ENCODE results near the gene INPP4B. TPM values are rescaled to one million over a fixed set of nuclear protein-coding genes. Genes with fewer than 3 reads are reported as not detected.

INPP4B gene
- total RNA-seq, 1 experiment from 2014 or later, result 0.07 TPM

DNA sequence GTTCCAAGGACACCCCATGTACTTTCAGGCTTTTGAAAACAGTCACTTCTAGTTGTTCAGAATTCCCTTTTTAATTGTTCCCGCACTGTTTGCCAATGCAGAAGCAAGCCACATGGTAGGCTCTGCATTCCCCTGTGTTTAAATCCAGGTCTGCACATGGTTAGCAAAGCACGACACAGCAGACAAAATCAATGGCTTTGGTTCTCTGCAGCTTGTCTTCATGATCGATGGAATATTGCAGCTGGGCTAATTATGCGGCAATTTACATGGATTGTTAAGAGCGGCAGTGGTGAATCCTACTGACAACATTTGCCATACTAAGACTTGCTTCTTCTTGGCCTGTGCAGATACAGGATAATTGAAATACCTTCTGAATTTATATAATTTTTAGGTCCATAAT is 20.6 kb upstream of the INPP4B start:
- Mint-ChIP-seq H3K36me3 (ENCODE audit: insufficient read depth in 1 of 3, low read depth in 3 of 3) (no peaks in the 10 kb centered on the region), H3K9me3 (peaks cover 0 to 4% of the 10 kb centered on the region in 2 experiments; a peak in 1 of 5 replicates), H3K27me3 (ENCODE audit: low read depth) (peaks cover 3% of the 10 kb centered on the region; the same call in 1 of the 2 replicates), H3K27ac (peak overlapping the region in 1 of 3 experiments; percentile 31; a peak in 1 of 7 replicates), H3K4me1 (no peaks in the 10 kb centered on the region), H3K4me3 (no peak overlapping the region)
- Histone ChIP-seq H3K9me3 (ENCODE audit: control insufficient read depth, low read depth, low read length) (no peaks in the 10 kb centered on the region), H3K4me2 (ENCODE audit: insufficient read depth, insufficient read length, low read length) (no peak overlapping the region), H2BK120ac (ENCODE audit: low read depth, low read length, poor library complexity, severe bottlenecking) (no peak overlapping the region), H2AFZ (ENCODE audit: low read length) (no peak overlapping the region), H3K14ac (ENCODE audit: insufficient read depth, low read length) (no peak overlapping the region), H4K8ac (replicated peaks; ENCODE audit: insufficient read length, low read depth, low read length) (no peak overlapping the region), H2BK20ac (ENCODE audit: low read depth, low read length, poor library complexity, severe bottlenecking) (no peak overlapping the region), H3K79me2 (ENCODE audit: insufficient read depth, low read length) (no peaks in the 10 kb centered on the region), H4K5ac (ENCODE audit: insufficient read length, low read depth, low read length) (no peak overlapping the region), H3T11ph (ENCODE audit: low read length) (no peak overlapping the region), H3K79me1 (ENCODE audit: insufficient read depth, low read depth, low read length, poor library complexity, severe bottlenecking) (no peaks in the 10 kb centered on the region), H2BK5ac (ENCODE audit: insufficient read length, low read length) (no peak overlapping the region), H2BK15ac (ENCODE audit: low read depth, low read length) (no peak overlapping the region), H4K20me1 (ENCODE audit: control insufficient read depth, insufficient read depth, insufficient read length) (no peaks in the 10 kb centered on the region), H3K23me2 (ENCODE audit: insufficient read length, low read depth, low read length, poor library complexity, severe bottlenecking) (no peaks in the 10 kb centered on the region), H3K23ac (ENCODE audit: insufficient read length, low read depth, low read length) (no peak overlapping the region), H3K18ac (ENCODE audit: insufficient read length, low read depth, low read length) (no peak overlapping the region), H4K91ac (ENCODE audit: insufficient read length, low read depth, low read length) (no peak overlapping the region), H3K4me1 (ENCODE audit: insufficient read depth, low read length) (no peaks in the 10 kb centered on the region), H3K56ac (ENCODE audit: insufficient read length, low read depth, low read length) (no peak overlapping the region), H3K4ac (ENCODE audit: low read depth, low read length) (no peak overlapping the region), H2BK12ac (ENCODE audit: insufficient read length, low read depth, low read length) (no peak overlapping the region), H3K27ac (ENCODE audit: insufficient read length, low read depth, low read length) (no peak overlapping the region), H2AK5ac (ENCODE audit: insufficient read length, low read length) (no peak overlapping the region), H3K27me3 (ENCODE audit: insufficient read depth, low read length) (no peaks in the 10 kb centered on the region), H3K9ac (ENCODE audit: extremely low read depth, insufficient read length, low read length) (no peak overlapping the region)
- no CpG with 5 or more reads among the region's 5 CpGs for WGBS (ENCODE audit: extremely low coverage, insufficient read length, low lambda C conversion rate)
- TF ChIP-seq CTCF (conservative IDR thresholded peaks at IDR 0.05), result no peak
- no peak for DNase-seq

Data from H9 (cell line).